GM10266 (cell line): ENCODE results near the gene BNC2.

Experiments used
- DNase-seq: peaks from one replicate; pipeline ENCODE4 v3.0.0; 2012; ENCODE audit errors: extremely low spot score
- CTCF ChIP-seq: IDR thresholded peaks from 2 replicates; pipeline ENCODE4 v1.5.1; 2012; ENCODE audit warnings: mild to moderate bottlenecking, low read depth; ENCODE audit not compliant: control insufficient read depth, insufficient read depth; ENCODE audit errors: missing control alignments

Gene BNC2

GRCh38 chr9:16553869-16554540 is 316.5 kb downstream of the BNC2 start:
- DNase-seq, result no peak
- TF ChIP-seq CTCF, result no peak

GRCh38 chr9:16552252-16552651 is 318.2 kb downstream of the BNC2 start:
- no peak for TF ChIP-seq CTCF
- no peak for DNase-seq

- DNase-seq, result no peak
- TF ChIP-seq CTCF, result no peak
Observed at GRCh38 chr9:16551692-16552091, 318.8 kb downstream of the BNC2 start.

- no peak for DNase-seq
- TF ChIP-seq CTCF, result no peak
Observed at GRCh38 chr9:16545639-16546038, 324.8 kb downstream of the BNC2 start.

GRCh38 chr9:16544842-16545241 is 325.6 kb downstream of the BNC2 start:
- DNase-seq, result no peak
- TF ChIP-seq CTCF, result no peak

GRCh38 chr9:16543686-16544085 is 326.8 kb downstream of the BNC2 start:
- TF ChIP-seq CTCF, result no peak
- no peak for DNase-seq

GRCh38 chr9:16543225-16543624 is 327.2 kb downstream of the BNC2 start:
- no peak for TF ChIP-seq CTCF
- DNase-seq, result no peak
